Endothelial cell of umbilical vein (primary cell): ENCODE data around the gene MOB4. TPM values are rescaled to one million over a fixed set of nuclear protein-coding genes. Genes with fewer than 3 reads are reported as not detected.

ENCODE experiments used
- BruUV-seq: library from RNA; stranded (reverse); fragments of 400-500 nt; replicated peaks from 2 replicates; lab custom pipeline; 2021; lab: Mats Ljungman, UMichigan
- CTCF ChIA-PET: fragments of 300-600, 350-600 bp; sonication (Branson Sonifier 250); formaldehyde crosslinking; loops from one replicate; lab custom pipeline; 2021; ENCODE audit warnings: antibody characterized with exemption, inconsistent platforms; lab: Charles Lee
- POLR2A ChIA-PET: fragments of 300-600, 350-600 bp; sonication (Branson Sonifier 250); formaldehyde crosslinking; loops from one replicate; lab custom pipeline; 2021; ENCODE audit warnings: antibody characterized with exemption, inconsistent platforms; lab: Charles Lee
- DNase-seq: peaks from one replicate; pipeline ENCODE4 v3.0.0-alpha.2; 2011; ENCODE audit warnings: low read depth, low spot score
- FAIRE-seq: peaks from 2 replicates; lab custom pipeline; 2011; peaks lifted over from hg19 to GRCh38; lab: Jason Lieb, UNC
- H2AFZ ChIP-seq: 2 replicates; pipeline ENCODE4 v1.6.0; 2012; ENCODE audit warnings: low read depth, low read length, control low read depth, inconsistent platforms
- H3K27ac ChIP-seq: 2 replicates; pipeline ENCODE4 v1.5.1; 2011; ENCODE audit warnings: low read depth, mild to moderate bottlenecking, control low read depth, low read length, moderate library complexity; ENCODE audit not compliant: insufficient read depth
- H3K27me3 ChIP-seq, 2 experiments: 2 replicates each; pipeline versions ENCODE4 v1.6.0 to v1.6.1; 2011; ENCODE audit warnings: low read length in 2 of 2, mixed read lengths in 1 of 2; ENCODE audit not compliant: control insufficient read depth in 2 of 2, insufficient read depth in 2 of 2
- H3K36me3 ChIP-seq, 2 experiments: 2 replicates in 1 of 2; 3 replicates in 1 of 2; pipeline ENCODE4 v1.5.1; 2011; ENCODE audit warnings: low read length in 2 of 2, mild to moderate bottlenecking in 1 of 2, moderate library complexity in 1 of 2; ENCODE audit not compliant: control insufficient read depth in 2 of 2, insufficient read depth in 2 of 2; ENCODE audit errors: extremely low read depth in 1 of 2
- H3K4me1 ChIP-seq: 3 replicates; pipeline ENCODE4 v1.5.1; 2011; ENCODE audit warnings: mild to moderate bottlenecking, low read length; ENCODE audit not compliant: control insufficient read depth, insufficient read depth; ENCODE audit errors: extremely low read depth
- H3K4me2 ChIP-seq: 2 replicates; pipeline ENCODE4 v1.6.1; 2011; ENCODE audit warnings: low read length, control low read depth, mixed read lengths; ENCODE audit not compliant: insufficient read depth
- H3K4me3 ChIP-seq, 3 experiments: fragments of 200-600 bp in 1 of 3; sonication (generic), shearing (Covaris generic) in 1 of 3; replicated peaks in 1 of 3; 2 replicates each; pipeline ENCODE4 v1.5.1; 2011 to 2016; ENCODE audit warnings: control low read depth in 3 of 3, low read length in 3 of 3, mild to moderate bottlenecking in 2 of 3, inconsistent platforms in 1 of 3, low read depth in 1 of 3, moderate library complexity in 1 of 3; ENCODE audit not compliant: insufficient read depth in 1 of 3
- H3K79me2 ChIP-seq: 2 replicates; pipeline ENCODE4 v1.6.0; 2012; ENCODE audit warnings: low read length, inconsistent platforms; ENCODE audit not compliant: control insufficient read depth, insufficient read depth
- H3K9ac ChIP-seq: replicated peaks from 2 replicates; pipeline ENCODE3; 2011; ENCODE audit warnings: low read length, control low read depth; ENCODE audit not compliant: insufficient read depth; ENCODE audit errors: extremely low read depth
- H3K9me1 ChIP-seq: replicated peaks from 3 replicates; pipeline ENCODE4 v1.6.0; 2011; ENCODE audit warnings: mild to moderate bottlenecking, low read length; ENCODE audit not compliant: control insufficient read depth, insufficient read depth; ENCODE audit errors: extremely low read depth
- H3K9me3 ChIP-seq: replicated peaks from 2 replicates; pipeline ENCODE4 v1.5.1; 2012; ENCODE audit warnings: low read length, inconsistent platforms; ENCODE audit not compliant: control insufficient read depth, insufficient read depth
- H4K20me1 ChIP-seq: replicated peaks from 2 replicates; pipeline ENCODE3; 2011; ENCODE audit warnings: mild to moderate bottlenecking, low read length; ENCODE audit not compliant: control insufficient read depth, insufficient read depth; ENCODE audit errors: extremely low read depth
- EZH2 ChIP-seq: IDR thresholded peaks from 2 replicates; pipeline ENCODE4 v1.6.1; 2012; ENCODE audit warnings: borderline replicate concordance, low read depth, mild to moderate bottlenecking, moderate library complexity, low read length, inconsistent platforms; ENCODE audit not compliant: severe bottlenecking
- FOS ChIP-seq: IDR thresholded peaks from 2 replicates; pipeline ENCODE4 v1.6.1; 2011; ENCODE audit warnings: mild to moderate bottlenecking, low read length, moderate library complexity, borderline replicate concordance; ENCODE audit not compliant: insufficient read depth
- GATA2 ChIP-seq: IDR thresholded peaks from 2 replicates; pipeline ENCODE4 v1.7.0; 2011; ENCODE audit warnings: low read depth, mild to moderate bottlenecking, moderate library complexity, mixed read lengths, low read length; ENCODE audit not compliant: insufficient read length, insufficient read depth
- JUN ChIP-seq: IDR thresholded peaks from 2 replicates; pipeline ENCODE4 v1.6.1; 2011; ENCODE audit warnings: borderline replicate concordance, low read depth; ENCODE audit not compliant: insufficient read length, insufficient read depth
- MYC ChIP-seq: IDR thresholded peaks from one replicate; pipeline ENCODE4 v1.6.1; 2011; ENCODE audit warnings: mild to moderate bottlenecking, low read depth, low read length
- POLR2A ChIP-seq: IDR thresholded peaks from 2 replicates; pipeline ENCODE4 v1.6.1; 2012; ENCODE audit warnings: low read depth, mild to moderate bottlenecking, control low read depth, low read length
- POLR2AphosphoS5 ChIP-seq: IDR thresholded peaks from 2 replicates; pipeline ENCODE4 v1.6.1; 2012; ENCODE audit warnings: low read depth, mild to moderate bottlenecking, control low read depth, low read length, moderate library complexity; ENCODE audit not compliant: insufficient read depth
- dilution Hi-C: fragments of 300-500 bp; cut with MboI; formaldehyde crosslinking; loops from one replicate; pipeline ENCODE4 v1.15.0; 2019; ENCODE audit warnings: low sequenced_read_pairs; ENCODE audit not compliant: extremely low pct_ligation_motif_present
- intact Hi-C: fragments of 100-400 bp; cut with micrococcal nuclease; formaldehyde crosslinking; loops from one replicate; pipeline ENCODE4 v1.10.0; 2022
- polyA plus RNA-seq, 4 experiments: library from polyadenylated mRNA; depleted of rRNA in 3 of 4; stranded (reverse) in 3 of 4; unstranded in 1 of 4; fragments of >200 nt; gene quantifications; 2 replicates each; pipeline versions ENCODE4 v1.2.1 to v1.2.3, GENCODE V29; 2011 to 2012; ENCODE audit warnings: missing spikeins in 1 of 4
- total RNA-seq: library from RNA; stranded (reverse); gene quantifications from 2 replicates; pipeline ENCODE4 v1.2.3, GENCODE V29; 2021
- TF ChIP-seq, protein P1 (sequence below): IDR thresholded peaks from 2 replicates; pipeline ENCODE4 v1.6.1; 2011; ENCODE audit not compliant: insufficient read depth, insufficient read length
- TF ChIP-seq, protein P2 (sequence below), 2 donors: IDR thresholded peaks; 1 replicate in 1 of 2; 2 replicates in 1 of 2; pipeline ENCODE4 v1.5.1; 2011; ENCODE audit warnings: low read length in 2 of 2, mild to moderate bottlenecking in 2 of 2, moderate library complexity in 2 of 2, control low read depth in 1 of 2, inconsistent platforms in 1 of 2, low read depth in 1 of 2; ENCODE audit not compliant: insufficient read depth in 1 of 2; ENCODE audit errors: extremely low read depth in 1 of 2

The MOB4 gene
- total and polyA plus RNA-seq, 2 donors (not counting 3 experiments of a cell fraction or from before 2014, with no cell fraction given), result 23.9 to 27.9 TPM

GRCh38 chr2:197558393-197558792 is 42.5 kb downstream of the MOB4 start:
- Histone ChIP-seq H3K36me3 (no peaks in the 10 kb centered on the region), H3K4me3 (no peak overlapping the region), H2AFZ (no peak overlapping the region), H3K27me3 (no peaks in the 10 kb centered on the region), H3K79me2 (no peaks in the 10 kb centered on the region), H3K9me1 (no peaks in the 10 kb centered on the region), H4K20me1 (no peaks in the 10 kb centered on the region), H3K9me3 (no peaks in the 10 kb centered on the region), H3K4me2 (no peak overlapping the region), H3K27ac (no peak overlapping the region), H3K9ac (no peak overlapping the region), H3K4me1 (peaks cover 16% of the 10 kb centered on the region)
- no peak for FAIRE-seq
- ChIA-PET CTCF (no interaction called here), POLR2A (no interaction called here)
- peak; percentile 33 for TF ChIP-seq FOS
- TF ChIP-seq, protein P1, sequence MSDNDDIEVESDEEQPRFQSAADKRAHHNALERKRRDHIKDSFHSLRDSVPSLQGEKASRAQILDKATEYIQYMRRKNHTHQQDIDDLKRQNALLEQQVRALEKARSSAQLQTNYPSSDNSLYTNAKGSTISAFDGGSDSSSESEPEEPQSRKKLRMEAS, result no peak
- no TSS peak for BruUV-seq
- no peak for DNase-seq
- intact Hi-C loops (loop anchor here (5.0 kb wide), 2 partner anchors 56 to 119 kb away; partner anchors contain the start of genes HSPE1 and RFTN2), dilution Hi-C loops (no loop called here)

GRCh38 chr2:197559681-197560080 is 43.8 kb downstream of the MOB4 start:
- no TSS peak for BruUV-seq
- CTCF ChIA-PET, result no interaction called here
- TF ChIP-seq FOS (no peak), MYC (no peak), JUN (no peak), POLR2AphosphoS5 (no peak), POLR2A (no peak), GATA2 (no peak), EZH2 (no peak)
- TF ChIP-seq, protein P1, result no peak
- TF ChIP-seq, protein P2, sequence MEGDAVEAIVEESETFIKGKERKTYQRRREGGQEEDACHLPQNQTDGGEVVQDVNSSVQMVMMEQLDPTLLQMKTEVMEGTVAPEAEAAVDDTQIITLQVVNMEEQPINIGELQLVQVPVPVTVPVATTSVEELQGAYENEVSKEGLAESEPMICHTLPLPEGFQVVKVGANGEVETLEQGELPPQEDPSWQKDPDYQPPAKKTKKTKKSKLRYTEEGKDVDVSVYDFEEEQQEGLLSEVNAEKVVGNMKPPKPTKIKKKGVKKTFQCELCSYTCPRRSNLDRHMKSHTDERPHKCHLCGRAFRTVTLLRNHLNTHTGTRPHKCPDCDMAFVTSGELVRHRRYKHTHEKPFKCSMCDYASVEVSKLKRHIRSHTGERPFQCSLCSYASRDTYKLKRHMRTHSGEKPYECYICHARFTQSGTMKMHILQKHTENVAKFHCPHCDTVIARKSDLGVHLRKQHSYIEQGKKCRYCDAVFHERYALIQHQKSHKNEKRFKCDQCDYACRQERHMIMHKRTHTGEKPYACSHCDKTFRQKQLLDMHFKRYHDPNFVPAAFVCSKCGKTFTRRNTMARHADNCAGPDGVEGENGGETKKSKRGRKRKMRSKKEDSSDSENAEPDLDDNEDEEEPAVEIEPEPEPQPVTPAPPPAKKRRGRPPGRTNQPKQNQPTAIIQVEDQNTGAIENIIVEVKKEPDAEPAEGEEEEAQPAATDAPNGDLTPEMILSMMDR (IDR thresholded peaks at IDR 0.05; ENCODE audit: extremely low read depth in 1 of 2, insufficient read depth in 1 of 2, low read depth in 1 of 2, low read length in 2 of 2), result no peak
- dilution Hi-C loops, result no loop called here
- intact Hi-C loops, result loop anchor here (5.0 kb wide), 2 partner anchors 57 to 118 kb away; partner anchors contain the start of genes HSPE1 and RFTN2
- no peaks in the 10 kb centered on the region for H3K79me2 ChIP-seq
- no peaks in the 10 kb centered on the region for H3K27me3 ChIP-seq
- no peaks in the 10 kb centered on the region for H4K20me1 ChIP-seq
- H3K4me1 ChIP-seq, result peaks cover 16% of the 10 kb centered on the region
- H2AFZ ChIP-seq, result no peak overlapping the region
- H3K9me3 ChIP-seq, result no peaks in the 10 kb centered on the region
- H3K9me1 ChIP-seq, result no peaks in the 10 kb centered on the region
- POLR2A ChIA-PET, result no interaction called here
- H3K4me3 ChIP-seq, result no peak overlapping the region
- FAIRE-seq (no peak), DNase-seq (no peak)
- no peak overlapping the region for H3K4me2 ChIP-seq
- H3K27ac ChIP-seq, result no peak overlapping the region
- H3K36me3 ChIP-seq, result no peaks in the 10 kb centered on the region
- no peak overlapping the region for H3K9ac ChIP-seq
